Body of pancreas (tissue), 4 donors: Measurements from ENCODE around the gene NELFA. TPM values are rescaled to one million over a fixed set of nuclear protein-coding genes. Genes with fewer than 3 reads are reported as not detected.

Experiments used
- ATAC-seq: fragments of 150-250 bp; one replicate; pipeline ENCODE4 v1.9.1; 2016
- DNase-seq, 4 donors: peaks; one replicate each; pipeline ENCODE4 v3.0.0-alpha.2; 2019
- H3K27ac ChIP-seq, 4 donors: fragments of 200-600 bp; sonication (generic); 1 replicate in 3 of 4; 2 replicates in 1 of 4; pipeline versions ENCODE4 v1.5.1 to v1.6.1; 2016 to 2019; ENCODE audit warnings: mild to moderate bottlenecking in 1 of 4, mixed read lengths in 1 of 4, moderate library complexity in 1 of 4
- H3K27me3 ChIP-seq, 2 donors: fragments of 200-600 bp; sonication (generic); one replicate each; pipeline ENCODE4 v1.6.0; 2016; ENCODE audit warnings: mild to moderate bottlenecking in 1 of 2
- H3K36me3 ChIP-seq, 2 donors: fragments of 200-600 bp; sonication (generic); replicated peaks in 1 of 2; 2 replicates each; pipeline ENCODE4 v1.5.1; 2016; ENCODE audit warnings: low read depth in 2 of 2; ENCODE audit not compliant: insufficient read depth in 1 of 2
- H3K4me1 ChIP-seq: fragments of 200-600 bp; sonication (generic); one replicate; pipeline ENCODE4 v1.6.0; 2016
- H3K4me3 ChIP-seq, 2 donors: fragments of 200-600 bp; sonication (generic); 1 replicate in 1 of 2; 2 replicates in 1 of 2; pipeline ENCODE4 v1.5.1; 2016 to 2019
- H3K9me3 ChIP-seq, 3 donors: fragments of 200-600 bp; sonication (generic); 1 replicate in 2 of 3; 2 replicates in 1 of 3; pipeline ENCODE4 v1.5.1; 2016
- POLR2A ChIP-seq, 3 donors: fragments of 450-650 bp; IDR thresholded peaks; one replicate each; pipeline ENCODE4 v1.6.1; 2016; ENCODE audit warnings: antibody characterized with exemption in 3 of 3, mild to moderate bottlenecking in 2 of 3
- WGBS, 2 donors: methylation state at CpG; one replicate each; pipeline ENCODE4 v1.1.5; 2017; 5-methylcytosine and 5-hydroxymethylcytosine counted together
- intact Hi-C: fragments of 100-400 bp; cut with DNase I; formaldehyde crosslinking; loops from one replicate; pipeline ENCODE4 v1.15.1; 2023
- total RNA-seq, 2 donors: library from RNA; depleted of rRNA; stranded (reverse); fragments of >200 nt; gene quantifications; one replicate each; pipeline ENCODE4 v1.1.0, GENCODE V29; 2016
- TF ChIP-seq, protein P1 (sequence below), 7 experiments: fragments of 450-650 bp in 4 of 7; fragments of 200-600 bp in 3 of 7; sonication (generic) in 3 of 7; IDR thresholded peaks; one replicate each; pipeline ENCODE4 v1.5.1; 2016 to 2019; ENCODE audit warnings: antibody characterized with exemption in 7 of 7

The NELFA gene
- total RNA-seq, 2 donors from 2014 or later = 19.7 to 74.5 TPM

DNA sequence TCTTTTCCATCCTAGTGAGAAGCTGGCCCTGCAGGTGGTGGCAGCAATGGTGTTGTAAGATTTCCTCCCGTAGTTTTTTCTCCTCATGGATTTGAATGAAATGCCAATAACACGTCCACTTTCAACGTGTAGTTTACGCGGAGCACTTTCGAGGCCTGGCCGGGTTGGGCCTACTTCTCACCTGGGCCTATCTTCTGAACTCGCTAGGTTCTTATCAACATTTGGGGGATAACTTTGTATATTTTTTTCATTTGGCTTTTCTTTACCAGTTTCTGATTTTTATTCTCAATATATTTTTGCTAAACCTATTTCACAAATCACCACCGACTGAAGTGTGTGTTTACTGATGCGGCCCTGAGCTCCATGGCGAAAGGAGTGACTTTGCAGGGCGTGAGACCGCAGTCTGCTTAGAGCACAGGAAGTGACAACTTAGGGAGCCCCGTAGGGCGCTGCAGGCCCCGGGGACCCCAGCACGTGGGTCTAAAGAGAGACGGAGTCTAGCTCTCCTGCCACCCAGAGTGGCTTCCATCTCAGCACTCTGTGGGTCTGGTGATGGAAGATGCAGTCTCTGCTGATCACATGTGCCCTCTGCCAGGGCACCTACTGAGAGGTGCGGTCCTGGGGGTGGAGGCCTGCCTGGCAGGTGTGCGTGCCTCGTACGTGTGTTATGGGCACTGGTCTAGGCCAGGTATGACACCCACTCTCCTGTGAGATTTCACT, 29.1 kb downstream of the NELFA start:
- Histone ChIP-seq H3K4me1 (no peaks in the 10 kb centered on the region), H3K9me3 (no peaks in the 10 kb centered on the region), H3K27ac (no peak overlapping the region), H3K4me3 (no peak overlapping the region), H3K36me3 (peaks cover 9 to 27% of the 10 kb centered on the region in 2 donors), H3K27me3 (no peaks in the 10 kb centered on the region)
- no peak for ATAC-seq
- TF ChIP-seq, protein P1, sequence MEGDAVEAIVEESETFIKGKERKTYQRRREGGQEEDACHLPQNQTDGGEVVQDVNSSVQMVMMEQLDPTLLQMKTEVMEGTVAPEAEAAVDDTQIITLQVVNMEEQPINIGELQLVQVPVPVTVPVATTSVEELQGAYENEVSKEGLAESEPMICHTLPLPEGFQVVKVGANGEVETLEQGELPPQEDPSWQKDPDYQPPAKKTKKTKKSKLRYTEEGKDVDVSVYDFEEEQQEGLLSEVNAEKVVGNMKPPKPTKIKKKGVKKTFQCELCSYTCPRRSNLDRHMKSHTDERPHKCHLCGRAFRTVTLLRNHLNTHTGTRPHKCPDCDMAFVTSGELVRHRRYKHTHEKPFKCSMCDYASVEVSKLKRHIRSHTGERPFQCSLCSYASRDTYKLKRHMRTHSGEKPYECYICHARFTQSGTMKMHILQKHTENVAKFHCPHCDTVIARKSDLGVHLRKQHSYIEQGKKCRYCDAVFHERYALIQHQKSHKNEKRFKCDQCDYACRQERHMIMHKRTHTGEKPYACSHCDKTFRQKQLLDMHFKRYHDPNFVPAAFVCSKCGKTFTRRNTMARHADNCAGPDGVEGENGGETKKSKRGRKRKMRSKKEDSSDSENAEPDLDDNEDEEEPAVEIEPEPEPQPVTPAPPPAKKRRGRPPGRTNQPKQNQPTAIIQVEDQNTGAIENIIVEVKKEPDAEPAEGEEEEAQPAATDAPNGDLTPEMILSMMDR (IDR thresholded peaks at IDR 0.05) = no peak
- no peak for TF ChIP-seq POLR2A (IDR thresholded peaks at IDR 0.05)
- WGBS, 2 donors = 87 to 91% methylated on average over 22 of the region's 22 CpGs
- intact Hi-C loops = no loop called here
- DNase-seq = no peak

DNA sequence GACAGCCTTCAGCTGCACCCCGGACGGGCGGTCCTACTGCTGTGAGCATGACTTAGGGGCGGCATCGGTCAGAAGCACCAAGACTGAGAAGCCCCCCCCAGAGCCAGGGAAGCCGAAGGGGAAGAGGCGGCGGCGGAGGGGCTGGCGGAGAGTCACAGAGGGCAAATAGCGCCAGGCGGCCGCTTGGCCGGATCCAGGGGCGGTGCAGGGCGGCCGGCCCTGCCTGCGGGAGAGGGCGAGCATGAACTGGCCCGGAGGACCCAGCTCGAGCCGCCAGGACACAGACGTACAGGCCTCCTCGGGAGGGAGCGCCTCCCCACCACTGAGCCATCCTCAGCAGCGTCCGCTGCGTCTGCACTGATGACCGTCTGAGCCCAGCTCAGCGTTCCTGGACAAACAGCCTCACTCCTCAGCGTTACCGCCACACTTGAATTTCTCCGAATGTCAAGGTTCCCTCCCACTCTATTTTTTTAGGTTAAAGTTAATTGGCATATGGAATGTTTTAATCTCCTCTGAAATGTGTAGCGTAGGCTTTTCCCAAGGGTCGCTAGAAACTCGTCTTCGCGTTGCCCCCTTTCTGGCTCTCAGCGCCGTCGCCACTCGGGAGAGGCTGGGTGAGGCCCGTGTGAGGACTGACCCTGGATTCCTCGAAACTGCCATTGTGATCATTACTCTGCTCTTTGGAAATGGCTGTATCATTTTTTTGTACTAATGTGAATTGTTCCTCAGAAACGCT, 29.9 kb downstream of the NELFA start:
- Histone ChIP-seq H3K4me3 (no peak overlapping the region), H3K27me3 (no peaks in the 10 kb centered on the region), H3K36me3 (peaks cover 6 to 26% of the 10 kb centered on the region in 2 donors), H3K27ac (no peak overlapping the region), H3K4me1 (no peaks in the 10 kb centered on the region), H3K9me3 (no peaks in the 10 kb centered on the region)
- DNase-seq = no peak
- intact Hi-C loops = no loop called here
- WGBS, 2 donors = 93 to 97% methylated on average over 34 to 45 of the region's 45 CpGs
- TF ChIP-seq, protein P1 (IDR thresholded peaks at IDR 0.05) = no peak
- TF ChIP-seq POLR2A (IDR thresholded peaks at IDR 0.05) = no peak
- no peak for ATAC-seq

DNA sequence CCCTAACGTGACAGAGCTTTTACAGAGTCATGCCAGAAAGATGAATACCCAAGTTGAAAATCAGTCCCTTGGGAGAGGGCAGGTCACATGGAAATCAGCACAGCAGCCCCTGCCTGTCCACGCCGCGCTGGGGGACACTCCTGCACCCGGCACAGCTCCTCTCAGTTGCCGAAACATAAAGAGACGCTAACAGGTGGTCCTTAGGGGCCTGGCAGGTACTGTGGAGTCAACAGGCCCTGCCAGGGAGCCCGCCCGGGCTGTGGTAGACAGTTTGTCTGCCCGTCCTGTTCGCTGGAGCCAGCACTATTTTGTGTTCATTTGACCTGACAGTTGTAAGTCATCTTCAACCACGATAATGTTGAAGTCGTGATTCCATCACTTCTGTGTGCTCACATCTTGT, 30.5 kb downstream of the NELFA start:
- ATAC-seq = no peak
- Histone ChIP-seq H3K4me3 (no peak overlapping the region), H3K36me3 (peaks cover 0 to 20% of the 10 kb centered on the region in 2 donors), H3K27ac (no peak overlapping the region), H3K27me3 (no peaks in the 10 kb centered on the region), H3K9me3 (no peaks in the 10 kb centered on the region), H3K4me1 (no peaks in the 10 kb centered on the region)
- WGBS, 2 donors = 91 to 92% methylated on average over 9 to 13 of the region's 13 CpGs
- intact Hi-C loops = no loop called here
- no peak for DNase-seq
- TF ChIP-seq, protein P1 (IDR thresholded peaks at IDR 0.05) = no peak
- TF ChIP-seq POLR2A (IDR thresholded peaks at IDR 0.05) = no peak

DNA sequence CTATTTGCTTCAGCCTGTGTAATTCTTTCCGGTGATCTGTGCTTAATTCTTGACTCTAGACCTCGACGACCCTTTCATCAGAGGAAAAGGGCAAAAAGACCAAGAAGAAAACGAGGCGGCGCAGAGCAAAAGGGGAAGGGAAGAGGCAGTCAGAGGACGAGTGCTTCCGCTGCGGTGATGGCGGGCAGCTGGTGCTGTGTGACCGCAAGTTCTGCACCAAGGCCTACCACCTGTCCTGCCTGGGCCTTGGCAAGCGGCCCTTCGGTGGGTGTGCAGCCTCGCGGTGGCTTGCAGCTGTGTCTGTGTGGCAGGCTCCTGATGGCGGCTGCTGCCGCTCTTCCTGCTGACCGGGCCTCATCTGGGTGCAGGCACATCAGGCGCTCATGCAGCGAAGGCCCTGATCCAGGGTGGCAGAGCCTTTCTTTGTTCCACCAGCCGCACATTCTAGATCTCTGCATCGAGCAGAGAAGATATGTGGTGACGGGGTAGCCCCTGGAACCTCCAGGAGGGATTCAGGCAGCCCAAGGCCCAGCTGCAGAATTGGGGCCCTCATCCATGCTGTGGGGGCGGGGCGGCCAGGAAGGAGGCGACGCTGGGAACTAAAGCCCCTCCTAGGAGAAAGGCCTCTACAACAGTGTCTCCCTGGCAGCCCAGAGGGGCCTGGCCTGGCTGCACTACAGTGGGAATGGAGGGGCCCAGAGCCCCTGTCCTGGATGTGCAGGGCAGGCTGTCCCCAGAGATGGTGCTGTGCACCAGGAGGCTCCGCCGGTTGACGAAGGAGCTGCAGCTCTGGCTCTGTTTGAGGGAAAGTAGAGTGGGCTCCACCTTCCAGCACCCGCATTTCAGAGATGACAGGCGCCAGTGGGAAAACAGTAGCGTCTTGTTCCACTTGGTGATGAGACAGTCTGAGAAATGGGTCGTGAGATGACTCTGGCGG, 32.1 kb downstream of the NELFA start:
- Histone ChIP-seq H3K27ac (no peak overlapping the region), H3K27me3 (no peaks in the 10 kb centered on the region), H3K4me3 (no peak overlapping the region), H3K36me3 (peaks cover 0 to 15% of the 10 kb centered on the region in 2 donors), H3K9me3 (no peaks in the 10 kb centered on the region), H3K4me1 (no peaks in the 10 kb centered on the region)
- intact Hi-C loops = no loop called here
- ATAC-seq (no peak), DNase-seq (peak in 1 of 4 donors; percentile 9)
- 94% methylated on average over 19 to 35 of the region's 35 CpGs for WGBS, 2 donors
- no peak for TF ChIP-seq POLR2A (IDR thresholded peaks at IDR 0.05)
- TF ChIP-seq, protein P1 (IDR thresholded peaks at IDR 0.05) = no peak
